Ishikawa (cell line): ENCODE results near the gene ZNF653.

Source experiments
- CEBPB ChIP-seq: IDR thresholded peaks from 2 replicates; pipeline ENCODE4 v1.6.1; 2012
- CREB1 ChIP-seq: IDR thresholded peaks from 2 replicates; pipeline ENCODE4 v1.6.1; 2012; ENCODE audit warnings: low read depth
- EGR1 ChIP-seq: IDR thresholded peaks from 2 replicates; pipeline ENCODE4 v1.6.1; 2012
- EP300 ChIP-seq: IDR thresholded peaks from 2 replicates; pipeline ENCODE4 v1.6.1; 2012; ENCODE audit warnings: borderline replicate concordance
- FOXM1 ChIP-seq: IDR thresholded peaks from 2 replicates; pipeline ENCODE4 v1.6.1; 2012; ENCODE audit warnings: low read depth, borderline replicate concordance
- NFIC ChIP-seq: IDR thresholded peaks from 2 replicates; pipeline ENCODE4 v1.6.1; 2012
- RAD21 ChIP-seq: IDR thresholded peaks from 2 replicates; pipeline ENCODE4 v1.6.1; 2012; ENCODE audit warnings: low read depth
- TAF1 ChIP-seq: IDR thresholded peaks from 2 replicates; pipeline ENCODE4 v1.6.1; 2012; ENCODE audit warnings: low read depth, mild to moderate bottlenecking
- TCF12 ChIP-seq: IDR thresholded peaks from 2 replicates; pipeline ENCODE4 v1.6.1; 2012; ENCODE audit warnings: low read depth
- TEAD4 ChIP-seq: IDR thresholded peaks from 2 replicates; pipeline ENCODE4 v1.6.1; 2012
- YY1 ChIP-seq: IDR thresholded peaks from 2 replicates; pipeline ENCODE4 v1.6.1; 2012; ENCODE audit warnings: low read depth
- ZBTB7A ChIP-seq: IDR thresholded peaks from 2 replicates; pipeline ENCODE4 v1.6.1; 2012; ENCODE audit warnings: low read depth
- TF ChIP-seq, protein P1 (sequence below): IDR thresholded peaks from 2 replicates; pipeline ENCODE4 v1.6.1; 2012; ENCODE audit warnings: low read depth, mild to moderate bottlenecking
- TF ChIP-seq, protein P2 (sequence below): IDR thresholded peaks from 2 replicates; pipeline ENCODE4 v1.6.1; 2012
- TF ChIP-seq, protein P3 (sequence below): IDR thresholded peaks from 2 replicates; pipeline ENCODE4 v1.6.1; 2012

Gene ZNF653

GRCh38 chr19:11505504-11506100 lies at the start of gene ZNF653:
Gene ZNF653, minus strand, starts transcription at chr19:11505839. Its CDS starts 53 bp downstream, at chr19:11505786.
- TF ChIP-seq YY1 (0 out of 2 replicates have a peak, but pooled peaks have one; percentile 1), CREB1 (peak; percentile 95), NFIC (peak; percentile 66; the same call in 1 of the 2 replicates), FOXM1 (no peak), CEBPB (no peak), TEAD4 (no peak), RAD21 (no peak; the same call in 1 of the 2 replicates), EP300 (0 out of 2 replicates have a peak, but pooled peaks have one; percentile 2), EGR1 (no peak), TCF12 (peak; percentile 49; the same call in 1 of the 2 replicates), TAF1 (peak; percentile 67), ZBTB7A (no peak)
- TF ChIP-seq, protein P1, sequence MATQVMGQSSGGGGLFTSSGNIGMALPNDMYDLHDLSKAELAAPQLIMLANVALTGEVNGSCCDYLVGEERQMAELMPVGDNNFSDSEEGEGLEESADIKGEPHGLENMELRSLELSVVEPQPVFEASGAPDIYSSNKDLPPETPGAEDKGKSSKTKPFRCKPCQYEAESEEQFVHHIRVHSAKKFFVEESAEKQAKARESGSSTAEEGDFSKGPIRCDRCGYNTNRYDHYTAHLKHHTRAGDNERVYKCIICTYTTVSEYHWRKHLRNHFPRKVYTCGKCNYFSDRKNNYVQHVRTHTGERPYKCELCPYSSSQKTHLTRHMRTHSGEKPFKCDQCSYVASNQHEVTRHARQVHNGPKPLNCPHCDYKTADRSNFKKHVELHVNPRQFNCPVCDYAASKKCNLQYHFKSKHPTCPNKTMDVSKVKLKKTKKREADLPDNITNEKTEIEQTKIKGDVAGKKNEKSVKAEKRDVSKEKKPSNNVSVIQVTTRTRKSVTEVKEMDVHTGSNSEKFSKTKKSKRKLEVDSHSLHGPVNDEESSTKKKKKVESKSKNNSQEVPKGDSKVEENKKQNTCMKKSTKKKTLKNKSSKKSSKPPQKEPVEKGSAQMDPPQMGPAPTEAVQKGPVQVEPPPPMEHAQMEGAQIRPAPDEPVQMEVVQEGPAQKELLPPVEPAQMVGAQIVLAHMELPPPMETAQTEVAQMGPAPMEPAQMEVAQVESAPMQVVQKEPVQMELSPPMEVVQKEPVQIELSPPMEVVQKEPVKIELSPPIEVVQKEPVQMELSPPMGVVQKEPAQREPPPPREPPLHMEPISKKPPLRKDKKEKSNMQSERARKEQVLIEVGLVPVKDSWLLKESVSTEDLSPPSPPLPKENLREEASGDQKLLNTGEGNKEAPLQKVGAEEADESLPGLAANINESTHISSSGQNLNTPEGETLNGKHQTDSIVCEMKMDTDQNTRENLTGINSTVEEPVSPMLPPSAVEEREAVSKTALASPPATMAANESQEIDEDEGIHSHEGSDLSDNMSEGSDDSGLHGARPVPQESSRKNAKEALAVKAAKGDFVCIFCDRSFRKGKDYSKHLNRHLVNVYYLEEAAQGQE: no peak
- TF ChIP-seq, protein P2, sequence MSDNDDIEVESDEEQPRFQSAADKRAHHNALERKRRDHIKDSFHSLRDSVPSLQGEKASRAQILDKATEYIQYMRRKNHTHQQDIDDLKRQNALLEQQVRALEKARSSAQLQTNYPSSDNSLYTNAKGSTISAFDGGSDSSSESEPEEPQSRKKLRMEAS: peak; percentile 38; the same call in 1 of the 2 replicates
- TF ChIP-seq, protein P3, sequence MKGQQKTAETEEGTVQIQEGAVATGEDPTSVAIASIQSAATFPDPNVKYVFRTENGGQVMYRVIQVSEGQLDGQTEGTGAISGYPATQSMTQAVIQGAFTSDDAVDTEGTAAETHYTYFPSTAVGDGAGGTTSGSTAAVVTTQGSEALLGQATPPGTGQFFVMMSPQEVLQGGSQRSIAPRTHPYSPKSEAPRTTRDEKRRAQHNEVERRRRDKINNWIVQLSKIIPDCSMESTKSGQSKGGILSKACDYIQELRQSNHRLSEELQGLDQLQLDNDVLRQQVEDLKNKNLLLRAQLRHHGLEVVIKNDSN: no peak

DNA sequence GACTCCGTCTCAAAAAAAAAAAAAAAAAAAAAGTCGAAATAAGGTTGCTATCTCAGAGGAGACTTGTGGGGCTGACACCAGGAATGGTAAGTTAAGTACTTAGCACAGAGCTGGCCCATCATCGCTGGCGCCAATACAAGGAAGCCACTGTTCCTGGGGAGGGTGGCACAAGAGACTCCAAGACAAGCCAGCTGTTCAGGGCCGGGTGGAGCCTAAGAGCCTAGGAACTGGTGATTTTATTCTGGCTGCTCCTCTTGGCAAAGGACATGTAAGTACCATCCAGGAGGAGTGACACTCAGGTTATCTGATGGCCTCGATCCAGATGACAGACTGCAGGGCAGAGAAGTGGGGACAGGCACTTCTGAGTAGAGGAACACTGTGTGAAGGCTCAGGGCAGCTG lies 49.6 kb upstream of the ZNF653 start:
- TF ChIP-seq TEAD4 (no peak), EGR1 (no peak), EP300 (no peak), FOXM1 (no peak), ZBTB7A (no peak), TCF12 (no peak), CEBPB (no peak), CREB1 (no peak), RAD21 (no peak), YY1 (no peak), NFIC (no peak), TAF1 (no peak)
- TF ChIP-seq, protein P3: no peak
- TF ChIP-seq, protein P2: no peak
- TF ChIP-seq, protein P1: no peak

DNA sequence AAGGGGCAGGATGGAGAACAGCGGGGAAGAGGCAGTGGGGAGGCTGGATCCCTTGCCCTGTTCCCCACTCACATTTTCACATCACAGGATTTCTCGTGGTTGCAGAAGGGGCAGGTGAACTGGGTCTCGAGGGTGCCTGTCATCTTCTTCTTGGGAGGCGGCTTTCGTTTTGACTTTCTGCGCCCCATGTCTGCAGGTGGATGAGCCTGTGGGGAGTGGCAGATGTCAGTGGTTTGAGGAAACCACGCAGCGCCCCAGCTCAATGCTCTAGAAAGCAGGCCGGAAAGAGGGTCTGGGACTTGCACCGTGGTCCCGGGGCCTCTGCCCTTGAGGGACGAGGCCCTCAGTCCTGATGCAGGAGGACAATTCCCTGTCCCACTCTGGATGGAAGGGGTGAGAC lies 48.5 kb upstream of the ZNF653 start:
- TF ChIP-seq, protein P3: no peak
- no peak for TF ChIP-seq TEAD4
- TF ChIP-seq TCF12: no peak
- TF ChIP-seq, protein P2: no peak
- no peak for TF ChIP-seq CEBPB
- TF ChIP-seq ZBTB7A: no peak
- TF ChIP-seq TAF1: no peak
- no peak for TF ChIP-seq RAD21

DNA sequence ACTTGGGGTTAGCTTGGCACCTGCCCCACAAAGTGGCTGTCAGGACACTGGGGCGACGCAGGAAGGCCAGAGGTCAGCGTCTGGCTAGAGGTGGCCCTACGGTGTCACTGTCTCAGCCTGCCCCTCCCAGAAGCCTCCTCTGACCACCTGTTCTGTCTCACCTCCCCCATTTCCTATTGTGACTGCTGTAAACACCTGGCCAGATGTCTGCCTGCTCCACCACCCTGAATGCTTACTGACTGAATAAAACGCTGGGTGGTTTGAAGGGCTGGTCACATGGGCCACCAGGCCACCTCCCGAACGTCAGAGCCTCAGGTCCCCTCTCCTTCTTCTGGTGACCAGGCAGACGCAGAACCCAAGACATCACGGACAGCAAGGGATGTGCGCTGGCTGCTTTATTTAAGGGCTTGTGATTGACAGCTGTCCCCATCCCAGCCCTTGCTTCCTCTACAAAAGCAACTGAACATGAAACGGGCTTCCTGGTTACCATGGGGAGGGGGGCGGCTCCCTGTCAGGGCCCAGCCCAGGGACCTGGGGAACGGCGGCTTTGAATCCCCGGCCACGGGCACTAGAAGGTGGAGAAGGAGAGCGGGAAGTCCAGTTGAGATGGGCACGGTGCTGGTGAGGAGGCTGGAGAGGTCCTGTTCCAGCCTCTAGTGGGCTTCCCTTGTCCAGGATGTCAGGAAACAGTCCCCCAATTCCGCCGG lies 47.2 kb upstream of the ZNF653 start:
- no peak for TF ChIP-seq RAD21
- no peak for TF ChIP-seq YY1
- TF ChIP-seq FOXM1: no peak
- TF ChIP-seq TEAD4: no peak
- no peak for TF ChIP-seq NFIC
